GM12891 (cell line): ENCODE data around the gene UGCG.

Experiments used
- POLR2A ChIP-seq: IDR thresholded peaks from 2 replicates; pipeline ENCODE4 v1.6.1; 2011; ENCODE audit warnings: low read depth, low read length, control low read depth
- POLR2AphosphoS5 ChIP-seq: IDR thresholded peaks from 2 replicates; pipeline ENCODE4 v1.6.1; 2011; ENCODE audit warnings: low read depth, low read length, control low read depth
- POU2F2 ChIP-seq: IDR thresholded peaks from 2 replicates; pipeline ENCODE4 v1.6.1; 2011; ENCODE audit warnings: low read depth, mild to moderate bottlenecking, control low read depth, low read length, moderate library complexity
- TAF1 ChIP-seq: IDR thresholded peaks from 2 replicates; pipeline ENCODE4 v1.6.1; 2011; ENCODE audit warnings: low read depth, low read length, control low read depth

- TF ChIP-seq POLR2A (no peak), POLR2AphosphoS5 (no peak), POU2F2 (no peak), TAF1 (no peak)
Measured at GRCh38 chr9:111966124-111966723, 69.6 kb downstream of the UGCG start.
